Astrocyte (in vitro differentiated cells and primary cell): ENCODE measurements around the gene BACH2.

Source experiments
- CTCF ChIP-seq: IDR thresholded peaks from 2 replicates; pipeline ENCODE4 v1.5.1; 2011; ENCODE audit warnings: low read depth, mild to moderate bottlenecking, inconsistent platforms, low read length, moderate library complexity; ENCODE audit not compliant: insufficient read depth
- EZH2 ChIP-seq: IDR thresholded peaks from 2 replicates; pipeline ENCODE4 v1.6.1; 2012; ENCODE audit warnings: mild to moderate bottlenecking, low read length, inconsistent platforms; ENCODE audit not compliant: insufficient read depth

- TF ChIP-seq CTCF, result no peak
- no peak for TF ChIP-seq EZH2
Measured at GRCh38 chr6:90162648-90163387, 133.8 kb downstream of the BACH2 start.
